Activated CD4-positive, alpha-beta memory T cell treated with anti-CD3 and anti-CD28 coated beads for 36 hours (primary cell): Measurements from ENCODE around the gene TSHZ2. TPM values are rescaled to one million over a fixed set of nuclear protein-coding genes. Genes with fewer than 3 reads are reported as not detected.

Experiments used
- CTCF ChIA-PET: fragments of 350-600 bp; sonication (Branson Sonifier 250); formaldehyde crosslinking; loops from one replicate; lab custom pipeline; 2021; ENCODE audit warnings: antibody characterized with exemption, inconsistent platforms; lab: Charles Lee
- POLR2A ChIA-PET: fragments of 350-600 bp; sonication (Branson Sonifier 250); formaldehyde crosslinking; loops from one replicate; lab custom pipeline; 2021; ENCODE audit warnings: antibody characterized with exemption; lab: Charles Lee
- DNase-seq: peaks from one replicate; pipeline ENCODE4 v3.0.0-alpha.2; 2020
- H3K27ac Mint-ChIP-seq: one replicate; pipeline ENCODE4 v1.8.0; 2021; ENCODE audit warnings: mixed read lengths
- H3K27me3 Mint-ChIP-seq: one replicate; pipeline ENCODE4 v1.8.0; 2021; ENCODE audit warnings: mixed read lengths
- H3K36me3 Mint-ChIP-seq: one replicate; pipeline ENCODE4 v1.8.0; 2021; ENCODE audit warnings: mixed read lengths
- H3K4me1 Mint-ChIP-seq: one replicate; pipeline ENCODE4 v1.8.0; 2021; ENCODE audit warnings: low read depth, mixed read lengths
- H3K4me3 Mint-ChIP-seq: one replicate; pipeline ENCODE4 v1.8.0; 2021; ENCODE audit warnings: mild to moderate bottlenecking, mixed read lengths
- H3K9me3 Mint-ChIP-seq: one replicate; pipeline ENCODE4 v1.8.0; 2021; ENCODE audit warnings: mixed read lengths
- intact Hi-C: fragments of 100-400 bp; cut with micrococcal nuclease; formaldehyde crosslinking; loops from one replicate; pipeline ENCODE4 v1.15.1; 2023
- total RNA-seq, 2 experiments: library from RNA; stranded (reverse); gene quantifications; one replicate each; pipeline ENCODE4 v1.2.3, GENCODE V29; 2021

TSHZ2 gene
- total RNA-seq, 2 experiments from 2014 or later, result 28.9 to 36.0 TPM

- Mint-ChIP-seq H3K27ac (no peak overlapping the region), H3K36me3 (no peaks in the 10 kb centered on the region), H3K4me1 (peaks cover 11% of the 10 kb centered on the region), H3K9me3 (no peaks in the 10 kb centered on the region), H3K27me3 (peaks cover 2% of the 10 kb centered on the region), H3K4me3 (no peak overlapping the region)
- DNase-seq, result no peak
- intact Hi-C loops, result no loop called here
- ChIA-PET CTCF (no interaction called here), POLR2A (no interaction called here)
Measured at GRCh38 chr20:53187392-53188068, 215.4 kb downstream of the TSHZ2 start.

DNA sequence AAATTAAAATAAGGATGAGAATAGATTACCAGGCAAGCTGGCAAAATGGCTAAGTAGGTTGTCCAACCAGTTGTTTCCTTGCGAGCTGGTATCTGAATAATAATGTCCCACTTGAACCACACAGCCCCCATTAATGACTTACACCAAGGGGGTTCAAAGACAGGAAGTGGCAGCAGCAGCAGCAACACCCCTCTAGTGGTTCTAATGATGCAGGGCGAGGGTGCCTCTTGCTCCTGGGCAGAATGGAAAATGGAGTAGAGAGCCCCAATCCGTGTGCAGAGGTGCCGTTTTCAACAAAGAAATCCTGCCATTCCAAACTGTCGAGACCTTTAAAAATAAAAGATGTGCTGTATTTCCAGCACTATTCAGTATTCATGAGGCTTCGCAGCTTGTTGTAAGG is 218.1 kb downstream of the TSHZ2 start:
- DNase-seq, result no peak
- CTCF ChIA-PET, result no interaction called here
- no peaks in the 10 kb centered on the region for H3K9me3 Mint-ChIP-seq
- H3K4me1 Mint-ChIP-seq, result peaks cover 11% of the 10 kb centered on the region
- no peak overlapping the region for H3K27ac Mint-ChIP-seq
- POLR2A ChIA-PET, result no interaction called here
- intact Hi-C loops, result no loop called here
- H3K27me3 Mint-ChIP-seq, result peaks cover 2% of the 10 kb centered on the region
- H3K4me3 Mint-ChIP-seq, result no peak overlapping the region
- H3K36me3 Mint-ChIP-seq, result no peaks in the 10 kb centered on the region

DNA sequence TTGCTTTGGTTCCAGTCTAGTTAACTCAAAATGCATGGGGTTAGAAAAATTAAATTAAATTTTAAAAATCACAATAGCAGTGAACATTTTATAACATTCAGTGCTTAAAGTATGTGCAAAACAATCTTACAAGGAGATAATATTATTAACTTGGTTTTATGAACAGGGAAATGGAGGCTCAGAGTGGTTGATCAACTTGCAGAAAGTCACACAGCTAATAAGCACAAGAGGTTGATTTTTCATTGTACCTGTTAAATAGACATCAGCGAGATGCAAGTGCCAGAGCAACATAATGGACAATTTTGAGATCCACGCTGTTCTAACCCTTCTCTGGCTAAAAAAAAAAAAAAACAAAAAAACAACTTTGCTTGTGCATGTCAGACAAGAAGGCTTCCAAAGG is 219.8 kb downstream of the TSHZ2 start:
- intact Hi-C loops, result no loop called here
- peaks cover 7% of the 10 kb centered on the region for H3K4me1 Mint-ChIP-seq
- no peaks in the 10 kb centered on the region for H3K36me3 Mint-ChIP-seq
- H3K27ac Mint-ChIP-seq, result no peak overlapping the region
- H3K4me3 Mint-ChIP-seq, result no peak overlapping the region
- peaks cover 2% of the 10 kb centered on the region for H3K27me3 Mint-ChIP-seq
- H3K9me3 Mint-ChIP-seq, result no peaks in the 10 kb centered on the region
- POLR2A ChIA-PET, result no interaction called here
- CTCF ChIA-PET, result no interaction called here
- no peak for DNase-seq

GRCh38 chr20:53194306-53195290 is 222.4 kb downstream of the TSHZ2 start:
- peaks cover 2% of the 10 kb centered on the region for H3K27me3 Mint-ChIP-seq
- H3K4me3 Mint-ChIP-seq, result no peak overlapping the region
- H3K9me3 Mint-ChIP-seq, result no peaks in the 10 kb centered on the region
- H3K27ac Mint-ChIP-seq, result no peak overlapping the region
- H3K4me1 Mint-ChIP-seq, result peaks cover 2% of the 10 kb centered on the region
- CTCF ChIA-PET, result no interaction called here
- intact Hi-C loops, result no loop called here
- no peaks in the 10 kb centered on the region for H3K36me3 Mint-ChIP-seq
- POLR2A ChIA-PET, result no interaction called here
- no peak for DNase-seq

DNA sequence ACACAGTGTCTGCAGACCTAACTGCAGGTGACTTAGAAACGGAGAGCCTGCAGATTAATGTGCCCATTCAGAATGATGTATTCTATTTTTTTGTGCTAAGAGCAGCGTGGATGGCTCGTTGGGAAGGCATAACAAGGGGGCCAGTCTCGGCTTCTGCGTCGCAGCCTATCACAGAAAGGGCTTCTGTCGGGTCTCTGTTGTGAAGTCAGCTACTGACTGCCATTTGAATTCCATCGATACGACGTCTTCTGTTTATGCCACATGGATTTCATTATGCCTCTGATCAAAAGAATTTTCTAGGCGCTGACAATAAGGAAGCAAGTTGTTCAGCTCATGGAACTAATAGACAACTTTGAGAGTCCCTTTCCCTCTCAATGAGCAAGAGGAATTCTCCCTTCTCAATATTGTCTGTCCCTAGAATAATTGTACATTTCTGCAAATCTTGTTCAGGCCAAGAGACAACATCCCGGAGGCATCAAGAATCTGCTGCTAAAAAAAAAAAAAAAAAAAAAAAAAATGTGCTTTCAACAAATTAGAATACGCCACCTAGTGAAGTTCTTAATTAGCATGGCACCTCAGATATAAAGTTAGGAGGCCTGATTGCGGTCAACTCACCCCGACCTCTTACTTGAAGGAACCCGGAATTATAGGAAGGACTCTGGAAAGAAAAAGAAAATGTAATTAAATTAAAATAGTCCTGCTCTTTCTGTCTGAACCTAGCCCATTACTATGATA is 223.9 kb downstream of the TSHZ2 start:
- H3K27me3 Mint-ChIP-seq, result peaks cover 3% of the 10 kb centered on the region
- H3K9me3 Mint-ChIP-seq, result no peaks in the 10 kb centered on the region
- H3K27ac Mint-ChIP-seq, result no peak overlapping the region
- no peaks in the 10 kb centered on the region for H3K36me3 Mint-ChIP-seq
- ChIA-PET CTCF (no interaction called here), POLR2A (no interaction called here)
- DNase-seq, result no peak
- H3K4me1 Mint-ChIP-seq, result peaks cover 2% of the 10 kb centered on the region
- no peak overlapping the region for H3K4me3 Mint-ChIP-seq
- intact Hi-C loops, result no loop called here

DNA sequence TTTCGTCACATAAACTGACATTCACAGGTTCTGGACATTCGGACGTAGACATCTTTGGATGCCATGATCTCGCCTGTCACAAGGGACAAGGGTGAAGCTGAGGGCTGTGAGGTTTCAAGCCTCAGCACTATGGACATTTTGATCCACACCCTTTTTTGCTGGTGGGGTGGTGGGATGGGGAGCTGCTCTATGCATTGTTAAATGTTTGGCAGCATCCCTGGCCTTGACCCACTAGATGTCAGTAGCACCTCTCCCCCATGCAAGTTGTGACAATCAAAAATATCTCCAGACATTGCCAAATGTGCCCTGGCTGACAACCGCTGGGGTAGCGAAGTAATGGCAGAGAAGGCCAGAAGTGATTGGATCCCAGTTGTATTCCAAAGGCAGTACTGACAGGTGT is 229.4 kb downstream of the TSHZ2 start:
- Mint-ChIP-seq H3K9me3 (no peaks in the 10 kb centered on the region), H3K4me3 (no peak overlapping the region), H3K27ac (no peak overlapping the region), H3K4me1 (peaks cover 11% of the 10 kb centered on the region), H3K36me3 (no peaks in the 10 kb centered on the region), H3K27me3 (peaks cover 4% of the 10 kb centered on the region)
- no peak for DNase-seq
- POLR2A ChIA-PET, result no interaction called here
- intact Hi-C loops, result no loop called here
- CTCF ChIA-PET, result no interaction called here

DNA sequence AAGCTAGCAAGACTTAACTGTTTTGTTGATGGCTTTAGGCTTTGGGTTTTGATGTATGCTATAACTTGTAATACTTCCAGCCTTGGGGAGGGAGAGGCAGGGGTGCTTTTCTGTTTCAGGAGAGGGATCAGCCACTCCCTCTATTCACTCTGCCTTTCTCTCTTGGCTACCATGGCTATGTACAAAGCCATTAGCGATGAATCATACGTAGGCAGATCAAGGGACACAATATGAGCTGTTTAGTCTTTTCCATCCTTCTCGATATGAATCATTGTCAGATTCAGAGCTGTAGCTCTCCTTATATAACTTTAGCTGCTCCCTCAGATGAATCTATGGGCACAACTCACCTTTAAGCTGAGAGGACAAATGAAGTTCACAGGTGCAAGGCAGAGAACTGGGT is 230.6 kb downstream of the TSHZ2 start:
- no peaks in the 10 kb centered on the region for H3K9me3 Mint-ChIP-seq
- intact Hi-C loops, result no loop called here
- H3K4me3 Mint-ChIP-seq, result no peak overlapping the region
- peaks cover 4% of the 10 kb centered on the region for H3K27me3 Mint-ChIP-seq
- ChIA-PET CTCF (no interaction called here), POLR2A (interaction anchor here (0.6 to 0.7 kb wide), 2 partner anchors 22 to 80 kb away, joined by 3 to 4 read pairs; no protein-coding TSS in a partner anchor)
- H3K4me1 Mint-ChIP-seq, result peaks cover 18% of the 10 kb centered on the region
- DNase-seq, result no peak
- no peak overlapping the region for H3K27ac Mint-ChIP-seq
- H3K36me3 Mint-ChIP-seq, result no peaks in the 10 kb centered on the region

- Mint-ChIP-seq H3K27ac (no peak overlapping the region), H3K27me3 (peaks cover 2% of the 10 kb centered on the region), H3K4me3 (no peak overlapping the region), H3K9me3 (no peaks in the 10 kb centered on the region), H3K36me3 (no peaks in the 10 kb centered on the region), H3K4me1 (peaks cover 30% of the 10 kb centered on the region)
- intact Hi-C loops, result no loop called here
- ChIA-PET CTCF (interaction anchor here (0.6 kb wide), 1 partner anchor 11 kb away, joined by 3 read pairs; no protein-coding TSS in a partner anchor), POLR2A (no interaction called here)
- no peak for DNase-seq
Measured at GRCh38 chr20:53205046-53205445, 232.9 kb downstream of the TSHZ2 start.

DNA sequence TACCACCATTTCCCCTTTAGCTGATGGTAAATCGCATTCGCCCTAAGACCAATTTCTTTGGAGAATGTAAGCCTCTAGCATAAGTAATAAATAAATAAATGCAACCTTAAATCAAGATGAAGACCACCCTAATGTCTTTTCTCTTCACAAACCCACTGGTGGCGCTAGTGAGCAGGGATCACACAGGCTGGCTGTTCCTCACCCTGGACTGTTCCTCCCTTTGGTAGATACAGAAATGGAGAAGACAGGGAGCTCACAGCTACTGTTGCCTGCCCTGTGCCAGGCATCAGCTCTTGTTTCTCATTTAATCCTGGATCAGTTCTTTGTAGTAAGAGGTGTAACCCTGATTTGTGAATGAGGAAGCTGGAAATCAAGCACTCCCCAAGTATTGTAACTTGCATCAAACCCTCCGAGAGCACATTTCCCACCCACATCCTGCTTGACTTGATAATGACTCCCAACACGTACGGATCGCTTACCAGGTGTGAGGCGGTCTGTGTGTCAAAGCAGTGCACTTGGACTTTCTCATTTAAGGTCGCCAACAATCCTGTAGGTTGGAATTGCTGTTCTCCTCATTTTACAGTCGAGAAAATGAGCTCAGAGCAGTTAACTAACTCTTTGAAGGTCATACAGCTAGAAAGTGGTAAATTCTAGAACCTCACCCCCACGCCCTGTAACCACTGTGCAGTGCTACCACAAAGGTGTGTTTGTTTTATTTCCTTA is 236.1 kb downstream of the TSHZ2 start:
- peak overlapping the region; percentile 33 for H3K27ac Mint-ChIP-seq
- CTCF ChIA-PET, result interaction anchor here (0.5 to 1.6 kb wide), 5 partner anchors 8 to 1015 kb away, joined by 3 to 6 read pairs (median 4); no protein-coding TSS in a partner anchor
- H3K36me3 Mint-ChIP-seq, result no peaks in the 10 kb centered on the region
- peak overlapping the region; percentile 45 for H3K4me3 Mint-ChIP-seq
- intact Hi-C loops, result no loop called here
- peaks cover 20% of the 10 kb centered on the region for H3K4me1 Mint-ChIP-seq
- POLR2A ChIA-PET, result interaction anchor here (0.7 to 0.9 kb wide), 3 partner anchors 12 to 137 kb away, joined by 3 to 4 read pairs (median 3); no protein-coding TSS in a partner anchor
- peak; percentile 53 for DNase-seq
- H3K9me3 Mint-ChIP-seq, result no peaks in the 10 kb centered on the region
- H3K27me3 Mint-ChIP-seq, result no peaks in the 10 kb centered on the region

DNA sequence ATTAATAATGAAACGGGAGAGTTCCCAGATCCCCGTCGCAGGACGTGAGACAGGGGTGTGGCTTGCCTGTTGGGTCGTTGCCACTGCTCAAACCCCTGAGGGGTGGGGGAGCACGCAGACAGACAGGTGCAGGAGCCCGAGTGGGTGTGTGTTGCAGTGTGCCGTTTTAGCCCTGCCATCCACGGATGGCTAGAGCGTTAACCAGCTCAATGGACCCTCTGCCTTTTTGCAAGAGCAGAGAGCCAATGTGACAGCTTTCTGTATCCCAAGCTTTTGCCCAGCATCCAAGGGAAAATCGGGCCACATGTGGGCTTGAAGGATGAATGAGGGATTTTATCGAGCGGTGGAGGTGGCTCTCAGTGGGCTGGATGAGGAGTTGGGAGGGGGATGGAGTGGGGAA is 237.9 kb downstream of the TSHZ2 start:
- CTCF ChIA-PET, result interaction anchor here (1.5 kb wide), 1 partner anchor 10 kb away, joined by 3 read pairs; no protein-coding TSS in a partner anchor
- POLR2A ChIA-PET, result interaction anchor here (0.6 kb wide), 1 partner anchor 66 kb away, joined by 3 read pairs; no protein-coding TSS in a partner anchor
- Mint-ChIP-seq H3K27ac (no peak overlapping the region), H3K4me3 (no peak overlapping the region), H3K9me3 (no peaks in the 10 kb centered on the region), H3K4me1 (peaks cover 29% of the 10 kb centered on the region), H3K27me3 (no peaks in the 10 kb centered on the region), H3K36me3 (no peaks in the 10 kb centered on the region)
- intact Hi-C loops, result loop anchor here (10.0 kb wide), 1 partner anchor 735 kb away; no protein-coding TSS in a partner anchor
- no peak for DNase-seq

- Mint-ChIP-seq H3K4me3 (no peak overlapping the region), H3K27me3 (no peaks in the 10 kb centered on the region), H3K36me3 (peaks cover 1% of the 10 kb centered on the region), H3K27ac (no peak overlapping the region), H3K4me1 (peaks cover 35% of the 10 kb centered on the region), H3K9me3 (no peaks in the 10 kb centered on the region)
- ChIA-PET POLR2A (no interaction called here), CTCF (no interaction called here)
- intact Hi-C loops, result loop anchor here (10.0 kb wide), 1 partner anchor 734 kb away; no protein-coding TSS in a partner anchor
- DNase-seq, result no peak
Measured at GRCh38 chr20:53210931-53211330, 238.8 kb downstream of the TSHZ2 start.
